Head of caudate nucleus (tissue), 42 donors: ENCODE results near the gene BCL7A.
"Not testable (repeated sequence)": the region's sequence is repeated elsewhere in the genome, so short reads cannot be mapped to it uniquely, and the experiment has no call there.

ENCODE experiments used
- DNase-seq, 42 donors: peaks; one replicate each; pipeline versions ENCODE4 v3.0.0 to v3.0.0-alpha.2; 2020 to 2021; ENCODE audit warnings: mixed read lengths in 7 of 42
- intact Hi-C: fragments of 100-400 bp; cut with DNase I; formaldehyde crosslinking; loops from one replicate; pipeline ENCODE4 v1.15.0; 2022

BCL7A gene

DNA sequence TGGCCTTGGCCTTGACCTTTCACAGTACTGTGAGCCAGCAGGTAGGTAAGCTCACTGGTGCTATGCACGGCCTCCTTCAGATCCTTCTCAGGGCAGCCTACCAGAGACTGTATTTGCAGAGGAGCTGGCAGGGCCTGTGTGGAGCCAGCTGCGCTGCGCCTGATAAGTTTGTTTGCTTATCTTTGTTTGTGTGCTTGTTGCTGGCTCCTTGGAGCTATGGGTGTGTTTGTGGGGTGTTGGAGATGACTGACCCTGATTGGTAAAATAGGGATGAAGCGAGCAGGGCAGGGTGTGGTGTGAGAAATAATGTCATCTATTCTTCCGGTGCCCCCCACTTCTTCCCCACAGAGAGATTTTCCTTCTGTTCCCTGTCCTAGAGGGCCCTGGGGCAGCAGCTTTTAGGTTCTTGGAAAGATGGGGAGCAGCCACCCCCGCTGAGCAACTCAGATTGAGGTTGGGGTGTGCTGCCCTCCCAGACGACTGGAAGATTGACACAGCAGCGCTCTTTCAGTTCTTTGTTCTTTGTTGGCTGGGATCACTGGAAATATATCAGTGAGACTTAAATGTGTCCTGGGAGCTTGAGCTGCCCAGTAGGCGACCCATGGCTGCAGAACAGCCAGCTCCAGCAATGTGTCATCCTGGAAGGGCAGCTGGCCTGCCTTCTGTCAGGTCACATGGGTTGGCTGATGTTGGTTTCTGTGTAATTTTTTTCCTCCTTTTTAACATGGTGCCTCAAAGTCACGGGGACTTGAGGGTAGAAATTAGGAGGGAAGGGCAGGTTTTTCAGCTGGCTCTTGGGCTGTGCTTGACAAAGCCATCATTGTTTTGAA is 76.5 kb downstream of the BCL7A start:
- intact Hi-C loops = no loop called here
- DNase-seq = peak; percentile 44 to 91 (median 75)

GRCh38 chr12:122099280-122099749 is 77.6 kb downstream of the BCL7A start:
- no peak for DNase-seq

GRCh38 chr12:122099856-122100255 is 78.2 kb downstream of the BCL7A start:
- DNase-seq = peak in 1 of 42 donors; percentile 57
- intact Hi-C loops = no loop called here

More at GRCh38 chr12:122099280-122099749, 77.6 kb downstream of the BCL7A start:
- intact Hi-C loops = no loop called here

GRCh38 chr12:122100568-122100967 is 78.9 kb downstream of the BCL7A start:
- DNase-seq = no peak
- intact Hi-C loops = no loop called here

DNA sequence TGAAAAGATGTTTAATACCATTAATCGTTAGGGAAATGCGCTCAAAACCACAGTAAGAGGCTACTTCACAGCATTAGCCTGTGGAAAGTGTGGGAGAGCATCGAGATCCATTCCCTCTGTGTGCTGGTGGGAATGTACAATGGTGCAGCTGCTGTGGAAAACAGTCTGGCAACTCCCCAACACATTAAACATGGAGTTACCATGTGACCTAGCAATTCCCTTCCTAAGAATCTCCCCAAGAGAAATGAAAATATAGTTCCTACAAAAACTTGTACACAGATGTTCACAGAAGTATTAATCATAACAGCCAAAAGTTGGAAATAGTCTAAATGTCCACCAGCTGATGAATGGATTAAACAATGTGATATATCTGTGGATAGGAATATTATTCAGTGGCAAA is 80.6 kb downstream of the BCL7A start:
- intact Hi-C loops = no loop called here
- peak in 1 of 42 donors; percentile 37 for DNase-seq

DNA sequence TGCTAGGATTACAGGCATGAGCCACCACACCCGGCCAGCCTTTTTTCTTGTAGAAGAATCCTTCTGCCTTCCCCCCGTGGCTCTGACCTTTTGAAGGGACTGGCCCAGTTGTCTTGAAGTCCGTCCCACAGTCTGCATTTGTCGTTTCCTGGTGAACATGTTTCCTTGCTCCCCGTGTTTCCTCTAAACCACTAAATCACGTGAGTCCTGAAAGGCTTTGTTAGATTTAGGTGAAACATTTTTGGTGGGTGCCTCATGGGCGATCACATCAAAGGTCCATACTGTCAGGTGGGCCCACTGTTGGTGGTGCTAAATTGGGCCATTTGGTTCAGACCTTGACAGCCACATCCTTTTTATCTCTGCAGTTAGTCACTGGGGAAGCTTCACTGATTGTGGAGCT is 83.2 kb downstream of the BCL7A start:
- intact Hi-C loops = no loop called here
- no peak for DNase-seq

- intact Hi-C loops, DNase-seq: not testable (repeated sequence)
Measured at GRCh38 chr12:122105496-122105895, 83.8 kb downstream of the BCL7A start.

- peak in 2 of 42 donors; percentile 31 to 56 for DNase-seq
- intact Hi-C loops = no loop called here
Measured at GRCh38 chr12:122106843-122107242, 85.2 kb downstream of the BCL7A start.

- no peak for DNase-seq
Measured at GRCh38 chr12:122107261-122107660, 85.6 kb downstream of the BCL7A start.

DNA sequence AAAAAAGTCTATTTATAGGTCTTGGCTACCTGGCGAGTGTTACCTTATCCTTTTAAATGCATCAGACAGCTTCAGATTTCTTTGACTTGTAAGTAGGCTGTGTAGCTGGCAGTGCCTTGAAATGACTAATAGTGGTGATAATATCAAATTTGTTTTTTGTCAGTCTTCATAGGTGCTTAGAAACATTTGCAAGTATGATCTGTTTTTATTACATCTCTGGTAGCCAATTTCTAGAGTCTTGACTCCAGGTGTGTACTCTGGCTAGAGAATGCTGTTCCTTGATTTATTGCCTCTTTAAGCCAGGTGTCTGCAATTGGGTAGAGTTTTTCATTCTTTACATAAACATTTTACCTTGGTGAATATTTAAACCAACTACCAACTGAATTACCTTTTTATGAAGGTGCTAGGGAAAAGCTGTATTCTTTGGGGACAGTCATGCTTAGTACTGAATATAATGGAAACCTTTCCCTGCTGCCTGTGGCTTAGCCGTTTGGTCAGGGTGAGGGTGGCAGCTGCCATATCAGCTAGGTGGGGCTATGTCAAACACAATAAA is 89.5 kb downstream of the BCL7A start:
- intact Hi-C loops = no loop called here

More at GRCh38 chr12:122107261-122107660, 85.6 kb downstream of the BCL7A start:
- intact Hi-C loops = no loop called here

More for the DNA sequence above, 89.5 kb downstream of the BCL7A start:
- no peak for DNase-seq
